Suprapubic skin (tissue), 4 donors: ENCODE data around the gene EHMT2. TPM values are rescaled to one million over a fixed set of nuclear protein-coding genes. Genes with fewer than 3 reads are reported as not detected.
"Not testable (repeated sequence)": the region's sequence is repeated elsewhere in the genome, so short reads cannot be mapped to it uniquely, and the experiment has no call there.

Source experiments
- DNase-seq, 2 donors: peaks; one replicate each; pipeline ENCODE4 v3.0.0-alpha.2; 2019; ENCODE audit warnings: low spot score in 2 of 2
- H3K27ac ChIP-seq: fragments of 200-600 bp; sonication (generic); one replicate; pipeline ENCODE4 v1.5.1; 2019
- H3K27me3 ChIP-seq: fragments of 200-600 bp; sonication (generic); one replicate; pipeline ENCODE4 v1.5.1; 2019
- H3K36me3 ChIP-seq: fragments of 200-600 bp; sonication (generic); one replicate; pipeline ENCODE4 v1.5.1; 2019
- H3K4me1 ChIP-seq: fragments of 200-600 bp; sonication (generic); one replicate; pipeline ENCODE4 v1.5.1; 2019
- H3K4me3 ChIP-seq: fragments of 200-600 bp; sonication (generic); one replicate; pipeline ENCODE4 v1.5.1; 2019; ENCODE audit warnings: mild to moderate bottlenecking
- H3K9me3 ChIP-seq: fragments of 200-600 bp; sonication (generic); one replicate; pipeline ENCODE4 v1.5.1; 2019
- EP300 ChIP-seq: sonication (generic); formaldehyde crosslinking; IDR thresholded peaks from one replicate; pipeline ENCODE4 v1.6.1; 2017; ENCODE audit warnings: antibody characterized with exemption
- POLR2A ChIP-seq, 2 donors: fragments of 450-650 bp; IDR thresholded peaks; one replicate each; pipeline ENCODE4 v1.6.1; 2017; ENCODE audit warnings: antibody characterized with exemption in 2 of 2, mild to moderate bottlenecking in 2 of 2, moderate library complexity in 2 of 2
- POLR2AphosphoS5 ChIP-seq, 3 donors: sonication (generic); formaldehyde crosslinking; IDR thresholded peaks; one replicate each; pipeline ENCODE4 v1.6.1; 2017; ENCODE audit warnings: antibody characterized with exemption in 3 of 3
- whole genome bisulfite sequencing: methylation state at CpG from one replicate; pipeline ENCODE4 v1.1.5; 2018; 5-methylcytosine and 5-hydroxymethylcytosine counted together
- total RNA-seq, 4 donors: library from RNA; depleted of rRNA; stranded (reverse); fragments of >200 nt; gene quantifications; one replicate each; pipeline ENCODE4 v1.1.0, GENCODE V29; 2016
- TF ChIP-seq, protein P1 (sequence below), 2 donors: fragments of 200-600 bp in 1 of 2; fragments of 450-650 bp in 1 of 2; sonication (generic) in 1 of 2; IDR thresholded peaks; one replicate each; pipeline ENCODE4 v1.5.1; 2016 to 2019; ENCODE audit warnings: antibody characterized with exemption in 2 of 2, mild to moderate bottlenecking in 1 of 2, moderate library complexity in 1 of 2

Gene EHMT2
- total RNA-seq, 4 donors from 2014 or later = 38.7 to 48.9 (median 42.9) TPM

DNA sequence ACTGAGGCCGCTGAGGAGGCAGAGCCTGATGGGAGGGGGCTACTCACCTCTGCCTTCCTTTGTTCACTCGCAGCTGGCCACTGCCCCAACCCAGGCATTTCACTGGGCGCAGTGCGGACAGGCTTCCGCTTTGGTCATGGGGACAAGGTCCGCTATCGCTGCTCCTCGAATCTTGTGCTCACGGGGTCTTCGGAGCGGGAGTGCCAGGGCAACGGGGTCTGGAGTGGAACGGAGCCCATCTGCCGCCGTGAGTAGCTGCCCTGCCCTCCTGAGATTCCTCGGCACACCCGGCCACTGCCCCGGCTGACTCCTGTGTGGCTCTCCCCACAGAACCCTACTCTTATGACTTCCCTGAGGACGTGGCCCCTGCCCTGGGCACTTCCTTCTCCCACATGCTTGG is 36.0 kb upstream of the EHMT2 start:
- Histone ChIP-seq H3K27me3 (no peaks in the 10 kb centered on the region), H3K36me3 (no peaks in the 10 kb centered on the region)

DNA sequence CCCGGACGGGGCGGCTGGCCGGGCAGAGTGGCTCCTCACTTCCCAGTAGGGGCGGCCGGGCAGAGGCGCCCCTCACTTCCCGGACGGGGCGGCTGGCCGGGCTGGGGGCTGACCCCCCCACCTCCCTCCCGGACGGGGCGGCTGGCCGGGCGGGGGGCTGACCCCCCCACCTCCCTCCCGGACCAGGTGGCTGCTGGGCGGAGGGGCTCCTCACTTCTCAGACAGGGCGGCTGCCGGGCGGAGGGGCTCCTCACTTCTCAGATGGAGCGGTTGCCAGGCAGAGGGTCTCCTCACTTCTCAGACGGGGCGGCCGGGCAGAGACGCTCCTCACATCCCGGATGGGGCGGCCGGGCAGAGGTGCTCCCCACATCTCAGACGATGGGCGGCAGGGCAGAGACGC is 34.6 kb upstream of the EHMT2 start:
- H3K4me1 ChIP-seq, H3K9me3 ChIP-seq, H3K27me3 ChIP-seq, DNase-seq, H3K36me3 ChIP-seq, H3K4me3 ChIP-seq, H3K27ac ChIP-seq: not testable (repeated sequence)
- WGBS = 95% methylated on average over 8 of the region's 32 CpGs

More for the DNA sequence above, 36.0 kb upstream of the EHMT2 start:
- TF ChIP-seq EP300 = no peak
- no peak for TF ChIP-seq POLR2A (IDR thresholded peaks at IDR 0.05)
- TF ChIP-seq, protein P1, sequence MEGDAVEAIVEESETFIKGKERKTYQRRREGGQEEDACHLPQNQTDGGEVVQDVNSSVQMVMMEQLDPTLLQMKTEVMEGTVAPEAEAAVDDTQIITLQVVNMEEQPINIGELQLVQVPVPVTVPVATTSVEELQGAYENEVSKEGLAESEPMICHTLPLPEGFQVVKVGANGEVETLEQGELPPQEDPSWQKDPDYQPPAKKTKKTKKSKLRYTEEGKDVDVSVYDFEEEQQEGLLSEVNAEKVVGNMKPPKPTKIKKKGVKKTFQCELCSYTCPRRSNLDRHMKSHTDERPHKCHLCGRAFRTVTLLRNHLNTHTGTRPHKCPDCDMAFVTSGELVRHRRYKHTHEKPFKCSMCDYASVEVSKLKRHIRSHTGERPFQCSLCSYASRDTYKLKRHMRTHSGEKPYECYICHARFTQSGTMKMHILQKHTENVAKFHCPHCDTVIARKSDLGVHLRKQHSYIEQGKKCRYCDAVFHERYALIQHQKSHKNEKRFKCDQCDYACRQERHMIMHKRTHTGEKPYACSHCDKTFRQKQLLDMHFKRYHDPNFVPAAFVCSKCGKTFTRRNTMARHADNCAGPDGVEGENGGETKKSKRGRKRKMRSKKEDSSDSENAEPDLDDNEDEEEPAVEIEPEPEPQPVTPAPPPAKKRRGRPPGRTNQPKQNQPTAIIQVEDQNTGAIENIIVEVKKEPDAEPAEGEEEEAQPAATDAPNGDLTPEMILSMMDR (IDR thresholded peaks at IDR 0.05) = no peak
- no peak for TF ChIP-seq POLR2AphosphoS5 (IDR thresholded peaks at IDR 0.05)
- WGBS = 87% methylated on average over 19 of the region's 19 CpGs
- Histone ChIP-seq H3K4me3 (no peak overlapping the region), H3K27ac (no peak overlapping the region), H3K9me3 (no peaks in the 10 kb centered on the region), H3K4me1 (no peaks in the 10 kb centered on the region)
- no peak for DNase-seq

DNA sequence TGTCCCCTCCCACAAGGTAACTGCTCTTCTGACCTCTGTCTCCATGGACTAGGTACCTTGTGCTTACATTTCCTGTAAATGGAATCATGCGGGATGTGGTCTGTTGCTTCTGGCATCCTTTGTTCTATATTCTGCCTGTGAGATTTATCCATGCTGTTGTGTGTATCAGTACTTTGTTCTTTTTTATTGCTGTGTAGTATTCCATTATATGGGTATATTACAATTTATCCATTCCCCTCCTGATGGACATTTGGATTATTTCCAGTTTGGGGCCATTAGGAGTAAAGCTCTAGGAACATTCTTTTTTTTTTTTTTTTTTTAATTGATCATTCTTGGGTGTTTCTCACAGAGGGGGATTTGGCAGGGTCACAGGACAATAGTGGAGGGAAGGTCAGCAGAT is 33.5 kb upstream of the EHMT2 start:
- DNase-seq = no peak
- WGBS = 89% methylated on average over 1 of the region's 1 CpG
- no peaks in the 10 kb centered on the region for H3K27me3 ChIP-seq
- no peaks in the 10 kb centered on the region for H3K9me3 ChIP-seq
- TF ChIP-seq POLR2A (IDR thresholded peaks at IDR 0.05) (no peak), POLR2AphosphoS5 (IDR thresholded peaks at IDR 0.05) (no peak), EP300 (no peak)
- TF ChIP-seq, protein P1 (IDR thresholded peaks at IDR 0.05) = no peak
- H3K4me1 ChIP-seq = no peaks in the 10 kb centered on the region
- no peak overlapping the region for H3K4me3 ChIP-seq
- H3K27ac ChIP-seq = no peak overlapping the region
- H3K36me3 ChIP-seq = no peaks in the 10 kb centered on the region

DNA sequence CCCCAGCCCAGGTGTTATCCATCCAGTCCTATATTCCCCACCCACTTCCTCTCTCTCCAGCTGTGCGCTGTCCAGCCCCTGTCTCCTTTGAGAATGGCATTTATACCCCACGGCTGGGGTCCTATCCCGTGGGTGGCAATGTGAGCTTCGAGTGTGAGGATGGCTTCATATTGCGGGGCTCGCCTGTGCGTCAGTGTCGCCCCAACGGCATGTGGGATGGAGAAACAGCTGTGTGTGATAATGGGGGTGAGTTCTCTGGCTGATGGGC is 31.1 kb upstream of the EHMT2 start:
- H3K4me1 ChIP-seq = no peaks in the 10 kb centered on the region
- H3K9me3 ChIP-seq = no peaks in the 10 kb centered on the region
- H3K27ac ChIP-seq = no peak overlapping the region
- DNase-seq = no peak
- 85% methylated on average over 5 of the region's 9 CpGs for WGBS
- H3K36me3 ChIP-seq = no peaks in the 10 kb centered on the region
- no peaks in the 10 kb centered on the region for H3K27me3 ChIP-seq
- TF ChIP-seq POLR2A (IDR thresholded peaks at IDR 0.05) (no peak), EP300 (no peak), POLR2AphosphoS5 (IDR thresholded peaks at IDR 0.05) (no peak)
- TF ChIP-seq, protein P1 (IDR thresholded peaks at IDR 0.05) = no peak
- no peak overlapping the region for H3K4me3 ChIP-seq

DNA sequence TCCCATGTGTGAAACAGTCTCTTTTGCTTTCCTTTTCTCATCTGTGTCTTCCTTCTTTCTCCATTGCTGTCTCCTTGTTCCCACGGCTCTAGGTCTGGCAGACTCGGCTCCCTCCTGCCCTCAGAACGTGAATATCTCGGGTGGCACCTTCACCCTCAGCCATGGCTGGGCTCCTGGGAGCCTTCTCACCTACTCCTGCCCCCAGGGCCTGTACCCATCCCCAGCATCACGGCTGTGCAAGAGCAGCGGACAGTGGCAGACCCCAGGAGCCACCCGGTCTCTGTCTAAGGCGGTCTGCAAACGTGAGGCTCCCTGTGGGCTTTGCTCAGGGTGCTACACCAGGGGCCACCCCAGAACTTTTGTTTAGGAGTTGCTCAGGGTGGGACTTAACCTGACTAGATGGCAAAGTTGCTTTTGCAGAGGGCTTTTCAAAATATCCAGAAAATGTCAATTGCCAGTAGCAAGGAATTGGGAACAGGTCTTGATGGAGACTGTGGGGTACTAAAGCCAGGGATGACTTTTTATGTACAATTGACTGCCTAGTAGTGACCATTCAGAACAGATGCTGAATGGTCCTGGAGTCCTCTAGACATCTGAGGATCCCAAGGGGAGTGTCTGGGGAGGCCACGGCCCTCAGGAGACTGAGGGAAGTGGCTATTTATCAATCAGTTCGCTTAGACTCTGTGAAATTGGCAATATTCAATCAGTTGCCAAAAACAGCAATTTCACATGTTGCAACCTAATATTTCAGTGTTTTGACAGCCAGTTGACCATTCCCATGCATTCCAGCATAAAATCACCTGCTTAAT is 30.6 kb upstream of the EHMT2 start:
- H3K9me3 ChIP-seq = no peaks in the 10 kb centered on the region
- WGBS = 81% methylated on average over 11 of the region's 11 CpGs
- H3K4me1 ChIP-seq = no peaks in the 10 kb centered on the region
- TF ChIP-seq POLR2A (IDR thresholded peaks at IDR 0.05) = no peak
- TF ChIP-seq POLR2AphosphoS5 (IDR thresholded peaks at IDR 0.05) = no peak
- no peak for TF ChIP-seq EP300
- TF ChIP-seq, protein P1 (IDR thresholded peaks at IDR 0.05) = no peak
- H3K27me3 ChIP-seq = no peaks in the 10 kb centered on the region
- peak overlapping the region; percentile 26 for H3K4me3 ChIP-seq
- H3K27ac ChIP-seq = no peak overlapping the region
- no peak for DNase-seq
- no peaks in the 10 kb centered on the region for H3K36me3 ChIP-seq
